Measurements from ENCODE around the gene C17orf58. TPM values are rescaled to one million over a fixed set of nuclear protein-coding genes. Genes with fewer than 3 reads are reported as not detected.

Gene C17orf58
- total and polyA plus RNA-seq, 2 of the 8 experiments (the other 6 are each of a cell fraction or from before 2014, with no cell fraction given), result 22.6 to 24.1 TPM

- TF ChIP-seq GTF2F1 (IDR thresholded peaks at IDR 0.05; ENCODE audit: borderline replicate concordance, low read depth, low read length) (peak; percentile 77; the same call in 1 of the 2 replicates), SIX5 (IDR thresholded peaks at IDR 0.05; ENCODE audit: low read depth, low read length) (no peak), TBP (IDR thresholded peaks at IDR 0.05; ENCODE audit: low read depth, low read length) (peak; percentile 97), SP2 (IDR thresholded peaks at IDR 0.05; ENCODE audit: low read length) (no peak; the same call in 1 of the 2 replicates), ASH2L (IDR thresholded peaks at IDR 0.05; ENCODE audit: low read length) (peak; percentile 74), POLR2AphosphoS5 (IDR thresholded peaks at IDR 0.05; ENCODE audit: low read depth, low read length) (peak; percentile 99), CHD2 (IDR thresholded peaks at IDR 0.05; ENCODE audit: low read length) (peak; percentile 96), TAF1 (IDR thresholded peaks at IDR 0.05; ENCODE audit: low read depth, low read length) (peak; percentile 99), SP4 (IDR thresholded peaks at IDR 0.05; ENCODE audit: low read length) (no peak), TEAD4 (IDR thresholded peaks at IDR 0.05; ENCODE audit: low read depth, low read length) (peak; percentile 25; the same call in 1 of the 2 replicates), NANOG (IDR thresholded peaks at IDR 0.05; ENCODE audit: insufficient read depth, low read depth, low read length, poor library complexity, severe bottlenecking) (no peak)
Measured at GRCh38 chr17:68035523-68036303, 39.4 kb upstream of the C17orf58 start, which contains the start of gene KPNA2 (continued).

All from H1 (cell line).